ENCODE measurements around the gene GPR132. TPM values are rescaled to one million over a fixed set of nuclear protein-coding genes. Genes with fewer than 3 reads are reported as not detected.
A peak's percentile ranks its signal among the peaks of the same experiment; 100 is the strongest.
"Not testable (repeated sequence)": the region's sequence is repeated elsewhere in the genome, so short reads cannot be mapped to it uniquely, and the experiment has no call there.

GPR132 gene
- total and polyA plus RNA-seq, 5 experiments from 2014 or later: 9.4 to 41.4 (median 36.3) TPM

- Mint-ChIP-seq H3K4me1 (peaks cover 19 to 40% (median 28%) of the 10 kb centered on the region in 4 donors), H3K27ac (peak overlapping the region in 1 of 10 donors; percentile 26)
- DNase-seq: not testable (repeated sequence)
These were observed 16.2 kb upstream of the GPR132 start for GRCh38 chr14:105081473-105081872.

GRCh38 chr14:105080161-105080560, 14.9 kb upstream of the GPR132 start:
- Mint-ChIP-seq H3K27ac (peak overlapping the region in 3 of 10 donors; percentile 29 to 62 (median 58)), H3K9me3 (no peaks in the 10 kb centered on the region), H3K4me3 (peak overlapping the region in 1 of 10 donors; percentile 65), H3K27me3 (no peaks in the 10 kb centered on the region), H3K36me3 (no peaks in the 10 kb centered on the region), H3K4me1 (peaks cover 20 to 44% (median 36%) of the 10 kb centered on the region in 4 donors)
- ATAC-seq: no peak
- POLR2A ChIA-PET: interaction anchor here (1.0 to 1.7 kb wide), 3 partner anchors 9 to 35 kb away, joined by 4 to 5 read pairs (median 4); no protein-coding TSS in a partner anchor
- no peak for DNase-seq

More at GRCh38 chr14:105081473-105081872, 16.2 kb upstream of the GPR132 start:
- not testable (repeated sequence) for H3K9me3 Mint-ChIP-seq, H3K36me3 Mint-ChIP-seq, H3K27me3 Mint-ChIP-seq, ATAC-seq, H3K4me3 Mint-ChIP-seq
- POLR2A ChIA-PET: interaction anchor here (1.7 to 1.9 kb wide), 2 partner anchors 10 to 20 kb away, joined by 4 to 5 read pairs; no protein-coding TSS in a partner anchor

GRCh38 chr14:105078294-105078693, 13.1 kb upstream of the GPR132 start:
- Mint-ChIP-seq H3K9me3 (no peaks in the 10 kb centered on the region), H3K36me3 (no peaks in the 10 kb centered on the region), H3K4me3 (peak overlapping the region in 5 of 10 donors; percentile 0 to 80 (median 23)), H3K27ac (peak overlapping the region in 6 of 10 donors; percentile 18 to 95 (median 76)), H3K4me1 (peaks cover 16 to 44% (median 39%) of the 10 kb centered on the region in 4 donors), H3K27me3 (no peaks in the 10 kb centered on the region)
- no peak for DNase-seq
- POLR2A ChIA-PET: interaction anchor here (2.0 to 9.1 kb wide), 3 partner anchors 9 to 33 kb away, joined by 8 to 254 read pairs (median 95); partner anchors contain the start of gene GPR132
- ATAC-seq: no peak

DNA sequence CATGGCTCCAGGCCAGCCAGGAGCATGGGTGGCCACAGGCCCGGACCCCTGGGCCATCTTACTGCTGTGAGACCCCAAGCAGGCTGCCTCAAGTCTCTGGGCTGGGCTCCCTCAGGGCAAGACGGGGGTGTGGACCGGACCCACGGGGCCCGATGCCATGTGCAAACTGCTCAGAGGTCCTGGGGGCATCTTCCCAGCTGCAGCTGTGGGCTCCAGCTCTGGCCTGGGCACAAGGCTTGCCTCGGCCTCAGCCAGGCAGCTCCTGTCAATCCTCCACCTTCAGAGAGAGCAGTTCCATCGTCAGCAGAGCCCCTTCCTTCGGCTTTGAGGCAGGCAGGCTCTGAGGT, 12.4 kb upstream of the GPR132 start:
- POLR2A ChIA-PET: interaction anchor here (2.0 to 9.1 kb wide), 3 partner anchors 10 to 32 kb away, joined by 8 to 254 read pairs (median 95); partner anchors contain the start of gene GPR132
- no peaks in the 10 kb centered on the region for H3K27me3 Mint-ChIP-seq
- peak overlapping the region; percentile 38 to 89 (median 78) for H3K4me3 Mint-ChIP-seq
- no peak for ATAC-seq
- no peak for DNase-seq
- H3K9me3 Mint-ChIP-seq: no peaks in the 10 kb centered on the region
- H3K4me1 Mint-ChIP-seq: peaks cover 16 to 45% (median 40%) of the 10 kb centered on the region in 4 donors
- H3K27ac Mint-ChIP-seq: peak overlapping the region; percentile 56 to 96 (median 90)
- H3K36me3 Mint-ChIP-seq: no peaks in the 10 kb centered on the region

- peak in 3 of 10 donors; percentile 47 to 76 (median 49) for DNase-seq
- Mint-ChIP-seq H3K9me3 (no peaks in the 10 kb centered on the region), H3K36me3 (no peaks in the 10 kb centered on the region), H3K27me3 (no peaks in the 10 kb centered on the region), H3K4me1 (peaks cover 19 to 51% (median 46%) of the 10 kb centered on the region in 4 donors), H3K4me3 (peak overlapping the region; percentile 38 to 89 (median 78)), H3K27ac (peak overlapping the region; percentile 56 to 96 (median 90))
- peak; percentile 61 to 73 for ATAC-seq
- POLR2A ChIA-PET: interaction anchor here (2.0 to 9.1 kb wide), 3 partner anchors 10 to 31 kb away, joined by 8 to 254 read pairs (median 95); partner anchors contain the start of gene GPR132
These were observed 11.8 kb upstream of the GPR132 start for GRCh38 chr14:105076805-105077648.

GRCh38 chr14:105076296-105076804, 11.1 kb upstream of the GPR132 start:
- DNase-seq (no peak), ATAC-seq (no peak)
- Mint-ChIP-seq H3K36me3 (no peaks in the 10 kb centered on the region), H3K9me3 (no peaks in the 10 kb centered on the region), H3K4me3 (peak overlapping the region; percentile 7 to 89 (median 75)), H3K4me1 (peaks cover 23 to 58% (median 50%) of the 10 kb centered on the region in 4 donors), H3K27me3 (no peaks in the 10 kb centered on the region), H3K27ac (peak overlapping the region; percentile 56 to 96 (median 92))
- POLR2A ChIA-PET: interaction anchor here (1.0 to 9.1 kb wide), 6 partner anchors 11 to 1742 kb away, joined by 3 to 254 read pairs (median 6); partner anchors contain the start of genes EIF5 and GPR132

- Mint-ChIP-seq H3K9me3 (no peaks in the 10 kb centered on the region), H3K27me3 (no peaks in the 10 kb centered on the region), H3K4me1 (peaks cover 21 to 64% (median 55%) of the 10 kb centered on the region in 4 donors), H3K4me3 (peak overlapping the region; percentile 4 to 85 (median 62)), H3K27ac (peak overlapping the region; percentile 53 to 94 (median 88)), H3K36me3 (no peaks in the 10 kb centered on the region)
- POLR2A ChIA-PET: interaction anchor here (0.7 to 9.1 kb wide), 6 partner anchors 12 to 1742 kb away, joined by 3 to 254 read pairs (median 3); partner anchors contain the start of genes EIF5 and GPR132
- DNase-seq (peak in 5 of 10 donors; percentile 32 to 73 (median 49)), ATAC-seq (peak; percentile 68 to 70)
These were observed 10.4 kb upstream of the GPR132 start for GRCh38 chr14:105075379-105076295.

DNA sequence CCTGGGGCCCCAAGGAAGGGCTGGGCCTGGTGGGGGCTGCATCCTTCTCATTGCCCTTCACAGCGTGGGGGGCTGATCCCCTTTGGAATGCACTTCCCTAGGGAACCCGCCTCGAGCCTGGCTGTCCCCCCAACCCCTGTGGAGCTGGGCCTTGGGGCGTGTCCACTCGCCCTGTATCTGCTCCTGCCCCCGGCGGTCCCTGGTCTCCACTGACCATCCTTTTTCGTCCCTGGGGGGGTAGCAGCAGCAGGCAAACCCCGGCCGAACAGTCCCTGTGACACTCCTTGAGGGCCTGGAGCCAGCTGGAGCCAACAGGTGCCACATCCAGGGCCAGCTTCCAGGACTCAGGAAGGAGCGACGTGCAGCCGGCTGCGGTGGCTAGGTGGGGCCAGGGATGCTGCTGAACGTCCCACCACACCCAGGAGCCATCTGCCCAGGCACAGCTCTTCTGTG, 9.4 kb upstream of the GPR132 start:
- Mint-ChIP-seq H3K4me1 (peaks cover 23 to 68% (median 66%) of the 10 kb centered on the region in 4 donors), H3K27ac (peak overlapping the region in 8 of 10 donors; percentile 29 to 84 (median 66)), H3K9me3 (no peaks in the 10 kb centered on the region), H3K27me3 (no peaks in the 10 kb centered on the region), H3K4me3 (no peak overlapping the region), H3K36me3 (no peaks in the 10 kb centered on the region)
- DNase-seq (peak in 1 of 10 donors; percentile 61), ATAC-seq (no peak)
- POLR2A ChIA-PET: interaction anchor here (0.9 to 9.1 kb wide), 3 partner anchors 12 to 37 kb away, joined by 4 to 254 read pairs (median 95); partner anchors contain the start of gene GPR132

DNA sequence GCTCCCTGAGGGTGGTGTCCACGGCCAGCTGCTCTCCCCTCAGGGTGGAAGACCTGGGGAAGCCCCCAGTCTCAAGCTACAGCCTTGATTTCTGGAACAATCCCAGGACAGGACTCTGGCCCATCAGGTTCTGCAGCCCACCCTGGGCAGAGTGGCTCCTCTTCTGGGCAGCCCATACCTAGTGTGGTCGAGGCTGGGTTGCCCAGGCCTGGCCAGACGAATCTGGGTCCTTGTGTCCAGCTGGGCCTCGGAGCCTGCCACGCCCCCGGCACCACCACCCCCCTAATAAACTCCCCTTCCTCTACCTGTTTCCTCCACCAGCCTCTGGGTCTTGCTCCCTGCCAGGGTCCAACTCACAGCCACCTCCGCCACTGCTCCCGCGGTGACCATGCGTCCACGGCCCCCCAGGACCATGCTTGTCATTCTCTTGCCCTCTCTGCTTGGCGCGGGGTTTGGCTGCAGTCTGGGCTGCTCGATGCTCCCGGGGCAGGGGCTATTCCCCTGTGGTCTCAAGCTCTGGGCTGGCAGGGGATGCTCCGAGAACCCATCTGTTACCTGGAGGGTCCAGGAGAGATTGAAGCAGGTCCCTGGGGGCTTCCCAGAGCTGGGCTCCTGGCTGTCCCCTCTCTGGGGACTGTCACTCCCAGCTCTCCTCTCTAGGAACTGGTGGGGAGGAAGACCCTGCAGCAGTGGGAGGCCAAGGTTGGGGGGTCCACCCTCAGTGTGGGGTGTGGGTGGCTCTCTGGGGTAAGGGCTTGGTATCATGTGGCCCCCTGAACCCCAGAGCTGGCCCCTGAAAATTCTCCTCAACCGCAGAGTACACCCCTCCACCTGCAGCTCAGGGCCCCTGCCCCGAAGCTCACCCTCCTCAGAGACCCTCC, 8.7 kb upstream of the GPR132 start:
- Mint-ChIP-seq H3K27ac (peak overlapping the region in 7 of 10 donors; percentile 37 to 88 (median 79)), H3K27me3 (no peaks in the 10 kb centered on the region), H3K4me3 (no peak overlapping the region), H3K4me1 (peaks cover 24 to 72% (median 71%) of the 10 kb centered on the region in 4 donors), H3K9me3 (no peaks in the 10 kb centered on the region), H3K36me3 (no peaks in the 10 kb centered on the region)
- no peak for ATAC-seq
- DNase-seq: no peak
- POLR2A ChIA-PET: interaction anchor here (0.9 to 9.1 kb wide), 3 partner anchors 11 to 36 kb away, joined by 4 to 254 read pairs (median 95); partner anchors contain the start of gene GPR132

- Mint-ChIP-seq H3K4me3 (no peak overlapping the region), H3K9me3 (no peaks in the 10 kb centered on the region), H3K36me3 (no peaks in the 10 kb centered on the region), H3K4me1 (peaks cover 26 to 78% (median 75%) of the 10 kb centered on the region in 4 donors), H3K27me3 (no peaks in the 10 kb centered on the region), H3K27ac (peak overlapping the region in 9 of 10 donors; percentile 56 to 94 (median 84))
- POLR2A ChIA-PET: interaction anchor here (0.7 to 9.1 kb wide), 4 partner anchors 10 to 88 kb away, joined by 3 to 254 read pairs (median 49); partner anchors contain the start of genes CLBA1 and GPR132
- ATAC-seq (no peak), DNase-seq (no peak)
These were observed 7.9 kb upstream of the GPR132 start for GRCh38 chr14:105072892-105073719.

Measured in naive thymus-derived CD8-positive, alpha-beta T cell (primary cell).